ENCODE results near the gene KRTAP4-11. TPM values are rescaled to one million over a fixed set of nuclear protein-coding genes. Genes with fewer than 3 reads are reported as not detected.

KRTAP4-11 gene
- total and polyA plus RNA-seq, 2 of the 13 experiments (the other 11 are each of a cell fraction or from before 2014, with no cell fraction given) = not detected

DNA sequence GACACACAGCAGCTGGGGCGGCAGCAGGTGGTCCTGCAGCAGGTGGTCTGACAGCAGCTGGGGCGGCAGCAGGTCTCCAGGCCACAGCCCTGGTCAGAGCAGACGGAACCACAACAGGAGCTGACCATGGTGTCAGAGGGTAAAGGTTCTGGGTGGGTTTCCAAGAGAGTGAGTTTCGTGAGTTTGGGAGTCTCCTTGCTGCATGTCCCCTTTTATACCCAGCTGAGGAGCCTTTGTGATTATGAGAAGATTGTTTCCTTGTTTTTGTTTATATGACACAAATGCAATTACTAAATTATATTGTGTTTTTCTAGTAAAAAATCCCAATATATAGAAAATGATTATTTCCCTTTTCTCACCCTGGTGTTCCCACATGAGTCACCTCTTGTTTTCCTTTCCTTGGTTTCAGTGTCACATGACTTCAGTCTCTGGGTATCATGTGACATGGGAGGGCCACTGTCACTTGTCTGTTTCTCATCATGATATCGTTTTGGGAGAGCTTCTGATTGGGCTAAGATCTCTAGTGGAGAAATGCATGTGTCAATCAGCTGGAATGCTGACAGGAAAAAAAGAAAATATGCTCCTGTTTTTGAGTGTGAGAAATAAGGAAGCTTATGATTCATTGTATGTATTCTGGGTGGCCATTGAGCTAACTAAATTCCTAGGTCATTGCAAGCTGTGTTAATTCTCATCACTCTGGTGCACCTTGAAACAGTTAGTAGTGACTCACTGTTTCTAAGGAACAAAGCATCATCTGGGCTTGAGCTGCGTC, 22.4 kb upstream of the KRTAP4-11 start, which contains the start of gene KRTAP4-6:
Gene KRTAP4-6, minus strand, starts transcription at position 185 of the 772 bp plus-strand sequence. Its CDS starts 57 bp downstream, at position 128.
- H3K9ac ChIP-seq (ENCODE audit: insufficient read depth, low read depth, low read length) = no peak within 1 kb of the TSS
- in situ Hi-C loops (cut with HindIII; ENCODE audit: extremely low pct_ligation_motif_present, low pct_unique_long_range_greater_than_20kb) = no loop called here
- H3K27ac ChIP-seq (ENCODE audit: extremely low read length, insufficient read depth, low read length) = no peak within 1 kb of the TSS
- FAIRE-seq (no peak), DNase-seq (ENCODE audit: low spot score) (peak; percentile 9), ATAC-seq (no peak)
- ChIA-PET POLR2A (no interaction called here), CTCF (ENCODE audit: low intra/inter-chr PET ratio, low total read pairs) (no interaction called here)
- no peaks in the 10 kb centered on the region for H3K79me2 ChIP-seq (ENCODE audit: insufficient read depth, low read length)
- no peaks in the 10 kb centered on the region for H4K20me1 ChIP-seq (ENCODE audit: insufficient read depth, low read length)
- intact Hi-C loops (cut with micrococcal nuclease; ENCODE audit: unreplicated experiment) = no loop called here
- no peak within 1 kb of the TSS for H3K4me3 ChIP-seq (replicated peaks in 1 of 3; ENCODE audit: insufficient read depth in 1 of 3, low read depth in 2 of 3, low read length in 3 of 3)
- no TSS peak for BruUV-seq (replicated peaks)
- no peaks in the 10 kb centered on the region for H3K27me3 ChIP-seq (ENCODE audit: control insufficient read depth in 1 of 2, insufficient read depth in 2 of 2, low read length in 2 of 2)
- 11% methylated on average over 6 of the region's 6 CpGs for WGBS (ENCODE audit: low lambda C conversion rate)
- H3K9me3 ChIP-seq (ENCODE audit: low read length) = peaks cover 43% of the 10 kb centered on the region
- H3K36me3 ChIP-seq (replicated peaks in 1 of 2; ENCODE audit: control insufficient read depth in 1 of 2, insufficient read depth in 2 of 2, low read length in 2 of 2) = no peaks in the 10 kb centered on the region
- H3K4me2 ChIP-seq (ENCODE audit: low read depth, low read length) = no peak within 1 kb of the TSS
- H3K4me1 ChIP-seq (ENCODE audit: insufficient read depth, low read length) = no peaks in the 10 kb centered on the region
- H2AFZ ChIP-seq (ENCODE audit: low read length) = no peak within 1 kb of the TSS
- TF ChIP-seq ZNF382 (CRISPR knock-in tag; IDR thresholded peaks at IDR 0.05; ENCODE audit: borderline replicate concordance) (no peak), ISL2 (CRISPR knock-in tag; IDR thresholded peaks at IDR 0.05) (no peak), RAD51 (IDR thresholded peaks at IDR 0.05; ENCODE audit: borderline replicate concordance) (peak; percentile 68; the same call in 1 of the 2 replicates), ARID2 (CRISPR knock-in tag; IDR thresholded peaks at IDR 0.05; ENCODE audit: borderline replicate concordance) (no peak), CBFB (CRISPR knock-in tag; IDR thresholded peaks at IDR 0.05) (no peak), ZNF296 (CRISPR knock-in tag; conservative IDR thresholded peaks at IDR 0.05) (no peak), USF2 (IDR thresholded peaks at IDR 0.05; ENCODE audit: low read depth, low read length) (peak; percentile 66), USF2 (CRISPR knock-in tag; IDR thresholded peaks at IDR 0.05; ENCODE audit: borderline replicate concordance) (no peak), AFF4 (CRISPR knock-in tag; IDR thresholded peaks at IDR 0.05) (no peak), ZNF75D (CRISPR knock-in tag; IDR thresholded peaks at IDR 0.05; ENCODE audit: borderline replicate concordance) (no peak), ZBTB44 (CRISPR knock-in tag; IDR thresholded peaks at IDR 0.05) (no peak), ZNF580 (CRISPR knock-in tag; IDR thresholded peaks at IDR 0.05; ENCODE audit: borderline replicate concordance, low read depth) (no peak), TMF1 (CRISPR knock-in tag; IDR thresholded peaks at IDR 0.05; ENCODE audit: low read depth) (no peak), HDAC1 (CRISPR knock-in tag; IDR thresholded peaks at IDR 0.05) (no peak), ZFX (CRISPR knock-in tag; IDR thresholded peaks at IDR 0.05; ENCODE audit: low read depth) (no peak), ZNF572 (CRISPR knock-in tag; IDR thresholded peaks at IDR 0.05) (no peak)
- TF ChIP-seq, protein P1, sequence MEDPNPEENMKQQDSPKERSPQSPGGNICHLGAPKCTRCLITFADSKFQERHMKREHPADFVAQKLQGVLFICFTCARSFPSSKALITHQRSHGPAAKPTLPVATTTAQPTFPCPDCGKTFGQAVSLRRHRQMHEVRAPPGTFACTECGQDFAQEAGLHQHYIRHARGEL (CRISPR knock-in tag; IDR thresholded peaks at IDR 0.05) = no peak
